Liver (tissue), 9 donors: ENCODE data around the gene LRRC27. TPM values are rescaled to one million over a fixed set of nuclear protein-coding genes. Genes with fewer than 3 reads are reported as not detected.

Source experiments
- DNase-seq: peaks from one replicate; pipeline ENCODE4 v3.0.0-alpha.2; 2017; ENCODE audit warnings: low spot score
- H3K27ac ChIP-seq, 2 donors: one replicate each; pipeline ENCODE4 v1.7.0; 2013; ENCODE audit warnings: inconsistent platforms in 2 of 2, low read length in 2 of 2, control low read depth in 1 of 2, low read depth in 1 of 2, mild to moderate bottlenecking in 1 of 2
- H3K27me3 ChIP-seq, 4 donors: one replicate each; pipeline versions ENCODE4 v1.6.1 to v1.7.0; 2013; ENCODE audit warnings: low read length in 3 of 4, inconsistent platforms in 1 of 4, mild to moderate bottlenecking in 1 of 4, moderate library complexity in 1 of 4; ENCODE audit not compliant: control insufficient read depth in 4 of 4, insufficient read depth in 4 of 4
- H3K36me3 ChIP-seq, 4 donors: one replicate each; pipeline versions ENCODE4 v1.6.1 to v1.7.0; 2013; ENCODE audit warnings: low read length in 3 of 4, mild to moderate bottlenecking in 3 of 4, low read depth in 1 of 4, moderate library complexity in 1 of 4; ENCODE audit not compliant: control insufficient read depth in 4 of 4, insufficient read depth in 3 of 4
- H3K4me1 ChIP-seq, 4 donors: one replicate each; pipeline versions ENCODE4 v1.6.1 to v1.7.0; 2013; ENCODE audit warnings: low read length in 3 of 4, mild to moderate bottlenecking in 3 of 4, moderate library complexity in 1 of 4; ENCODE audit not compliant: control insufficient read depth in 4 of 4, insufficient read depth in 4 of 4
- H3K4me3 ChIP-seq, 3 donors: one replicate each; pipeline versions ENCODE4 v1.6.1 to v1.7.0; 2013; ENCODE audit warnings: low read length in 3 of 3, control low read depth in 1 of 3, low read depth in 1 of 3, mild to moderate bottlenecking in 1 of 3
- H3K9ac ChIP-seq, 2 donors: one replicate each; pipeline ENCODE4 v1.7.0; 2013; ENCODE audit warnings: low read length in 2 of 2, mild to moderate bottlenecking in 2 of 2, moderate library complexity in 2 of 2, control low read depth in 1 of 2, low read depth in 1 of 2
- H3K9me3 ChIP-seq, 4 donors: one replicate each; pipeline versions ENCODE4 v1.6.1 to v1.7.0; 2013; ENCODE audit warnings: low read length in 3 of 4; ENCODE audit not compliant: control insufficient read depth in 4 of 4
- ATF3 ChIP-seq: IDR thresholded peaks from 2 replicates; pipeline ENCODE4 v1.6.1; 2016; ENCODE audit warnings: antibody characterized with exemption
- CTCF ChIP-seq: fragments of 150-350 bp; IDR thresholded peaks from 2 replicates; pipeline ENCODE4 v1.5.1; 2017; ENCODE audit warnings: improper control_type of control experiment, low read depth, low read length; ENCODE audit not compliant: missing input control
- EGR1 ChIP-seq, 2 donors: IDR thresholded peaks; 2 replicates each; pipeline ENCODE4 v1.6.1; 2016 to 2018; ENCODE audit warnings: antibody characterized with exemption in 2 of 2, low read depth in 2 of 2
- FOXA1 ChIP-seq: IDR thresholded peaks from 2 replicates; pipeline ENCODE4 v1.6.1; 2016; ENCODE audit warnings: antibody characterized with exemption
- FOXA2 ChIP-seq: IDR thresholded peaks from 2 replicates; pipeline ENCODE4 v1.6.1; 2016; ENCODE audit warnings: antibody characterized with exemption
- GABPA ChIP-seq, 2 donors: IDR thresholded peaks in 1 of 2; conservative IDR thresholded peaks in 1 of 2; 2 replicates each; pipeline ENCODE4 v1.6.1; 2016; ENCODE audit warnings: antibody characterized with exemption in 2 of 2, mild to moderate bottlenecking in 1 of 2, moderate library complexity in 1 of 2
- HNF4A ChIP-seq, 2 donors: conservative IDR thresholded peaks; 2 replicates each; pipeline ENCODE4 v1.6.1; 2016; ENCODE audit warnings: antibody characterized with exemption in 2 of 2, mild to moderate bottlenecking in 2 of 2
- HNF4G ChIP-seq: IDR thresholded peaks from 2 replicates; pipeline ENCODE4 v1.6.1; 2016; ENCODE audit warnings: antibody characterized with exemption
- JUND ChIP-seq, 2 donors: IDR thresholded peaks; 2 replicates each; pipeline ENCODE4 v1.6.1; 2016; ENCODE audit warnings: antibody characterized with exemption in 2 of 2
- NR2F2 ChIP-seq: IDR thresholded peaks from 2 replicates; pipeline ENCODE4 v1.6.1; 2016; ENCODE audit warnings: antibody characterized with exemption
- RAD21 ChIP-seq, 2 donors: IDR thresholded peaks; 2 replicates each; pipeline ENCODE4 v1.6.1; 2016; ENCODE audit warnings: antibody characterized with exemption in 2 of 2, mild to moderate bottlenecking in 2 of 2
- RXRA ChIP-seq, 2 donors: IDR thresholded peaks; 2 replicates each; pipeline ENCODE4 v1.6.1; 2017 to 2018; ENCODE audit warnings: antibody characterized with exemption in 2 of 2, mild to moderate bottlenecking in 1 of 2
- SP1 ChIP-seq: IDR thresholded peaks from 2 replicates; pipeline ENCODE4 v1.6.1; 2018; ENCODE audit warnings: antibody characterized with exemption, mild to moderate bottlenecking
- TAF1 ChIP-seq: conservative IDR thresholded peaks from 2 replicates; pipeline ENCODE4 v1.6.1; 2016; ENCODE audit warnings: antibody characterized with exemption, mild to moderate bottlenecking
- YY1 ChIP-seq: IDR thresholded peaks from 2 replicates; pipeline ENCODE4 v1.6.1; 2016; ENCODE audit warnings: antibody characterized with exemption, mild to moderate bottlenecking
- WGBS: extraction: QIAGEN DNeasy Blood & Tissue Kit; methylation state at CpG from one replicate; pipeline ENCODE4 v1.1.7; 2013; 5-methylcytosine and 5-hydroxymethylcytosine counted together
- polyA plus RNA-seq, 2 donors: library from polyadenylated mRNA; stranded (reverse) in 1 of 2; unstranded in 1 of 2; fragments of 200-250 nt in 1 of 2; fragments of >200 nt in 1 of 2; fragmentation: Nextera tagmentation in 1 of 2; extraction: Ambion mirVana in 1 of 2; gene quantifications; one replicate each; pipeline versions ENCODE4 v1.2.1 to v1.2.3, GENCODE V29; 2013 to 2015
- total RNA-seq, 2 donors: library from RNA; depleted of rRNA; stranded (reverse); fragments of >200 nt; gene quantifications; one replicate each; pipeline ENCODE4 v1.2.3, GENCODE V29; 2014
- TF ChIP-seq, protein P1 (sequence below): IDR thresholded peaks from 2 replicates; pipeline ENCODE4 v1.6.1; 2016; ENCODE audit warnings: antibody characterized with exemption
- TF ChIP-seq, protein P2 (sequence below): IDR thresholded peaks from 2 replicates; pipeline ENCODE4 v1.6.1; 2016; ENCODE audit warnings: antibody characterized with exemption, mild to moderate bottlenecking
- donor health status: healthy.
- donor health status: healthy.
- donor health status: healthy.
- donor health status: healthy.
- donor health status: healthy.

The LRRC27 gene
- total and polyA plus RNA-seq, 4 donors = 1.8 to 2.8 (median 2.6) TPM

- H3K4me3 ChIP-seq = no peak overlapping the region
- no peaks in the 10 kb centered on the region for H3K9me3 ChIP-seq
- WGBS = 87% methylated on average over 4 of the region's 4 CpGs
- no peak overlapping the region for H3K9ac ChIP-seq
- no peak overlapping the region for H3K27ac ChIP-seq
- peaks cover 2 to 12% (median 7%) of the 10 kb centered on the region in 4 donors for H3K4me1 ChIP-seq
- H3K27me3 ChIP-seq = no peaks in the 10 kb centered on the region
- DNase-seq = no peak
- H3K36me3 ChIP-seq = no peaks in the 10 kb centered on the region
- TF ChIP-seq, protein P1, sequence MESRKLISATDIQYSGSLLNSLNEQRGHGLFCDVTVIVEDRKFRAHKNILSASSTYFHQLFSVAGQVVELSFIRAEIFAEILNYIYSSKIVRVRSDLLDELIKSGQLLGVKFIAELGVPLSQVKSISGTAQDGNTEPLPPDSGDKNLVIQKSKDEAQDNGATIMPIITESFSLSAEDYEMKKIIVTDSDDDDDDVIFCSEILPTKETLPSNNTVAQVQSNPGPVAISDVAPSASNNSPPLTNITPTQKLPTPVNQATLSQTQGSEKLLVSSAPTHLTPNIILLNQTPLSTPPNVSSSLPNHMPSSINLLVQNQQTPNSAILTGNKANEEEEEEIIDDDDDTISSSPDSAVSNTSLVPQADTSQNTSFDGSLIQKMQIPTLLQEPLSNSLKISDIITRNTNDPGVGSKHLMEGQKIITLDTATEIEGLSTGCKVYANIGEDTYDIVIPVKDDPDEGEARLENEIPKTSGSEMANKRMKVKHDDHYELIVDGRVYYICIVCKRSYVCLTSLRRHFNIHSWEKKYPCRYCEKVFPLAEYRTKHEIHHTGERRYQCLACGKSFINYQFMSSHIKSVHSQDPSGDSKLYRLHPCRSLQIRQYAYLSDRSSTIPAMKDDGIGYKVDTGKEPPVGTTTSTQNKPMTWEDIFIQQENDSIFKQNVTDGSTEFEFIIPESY = no peak
- TF ChIP-seq NR2F2 (no peak), FOXA2 (no peak), JUND (IDR thresholded peaks at IDR 0.05) (no peak), RXRA (IDR thresholded peaks at IDR 0.05) (no peak), ATF3 (no peak), HNF4G (no peak), CTCF (no peak), TAF1 (no peak), SP1 (no peak), GABPA (IDR thresholded peaks at IDR 0.05 in 1 of 2, conservative IDR thresholded peaks at IDR 0.05 in 1 of 2) (no peak)
- TF ChIP-seq, protein P2, sequence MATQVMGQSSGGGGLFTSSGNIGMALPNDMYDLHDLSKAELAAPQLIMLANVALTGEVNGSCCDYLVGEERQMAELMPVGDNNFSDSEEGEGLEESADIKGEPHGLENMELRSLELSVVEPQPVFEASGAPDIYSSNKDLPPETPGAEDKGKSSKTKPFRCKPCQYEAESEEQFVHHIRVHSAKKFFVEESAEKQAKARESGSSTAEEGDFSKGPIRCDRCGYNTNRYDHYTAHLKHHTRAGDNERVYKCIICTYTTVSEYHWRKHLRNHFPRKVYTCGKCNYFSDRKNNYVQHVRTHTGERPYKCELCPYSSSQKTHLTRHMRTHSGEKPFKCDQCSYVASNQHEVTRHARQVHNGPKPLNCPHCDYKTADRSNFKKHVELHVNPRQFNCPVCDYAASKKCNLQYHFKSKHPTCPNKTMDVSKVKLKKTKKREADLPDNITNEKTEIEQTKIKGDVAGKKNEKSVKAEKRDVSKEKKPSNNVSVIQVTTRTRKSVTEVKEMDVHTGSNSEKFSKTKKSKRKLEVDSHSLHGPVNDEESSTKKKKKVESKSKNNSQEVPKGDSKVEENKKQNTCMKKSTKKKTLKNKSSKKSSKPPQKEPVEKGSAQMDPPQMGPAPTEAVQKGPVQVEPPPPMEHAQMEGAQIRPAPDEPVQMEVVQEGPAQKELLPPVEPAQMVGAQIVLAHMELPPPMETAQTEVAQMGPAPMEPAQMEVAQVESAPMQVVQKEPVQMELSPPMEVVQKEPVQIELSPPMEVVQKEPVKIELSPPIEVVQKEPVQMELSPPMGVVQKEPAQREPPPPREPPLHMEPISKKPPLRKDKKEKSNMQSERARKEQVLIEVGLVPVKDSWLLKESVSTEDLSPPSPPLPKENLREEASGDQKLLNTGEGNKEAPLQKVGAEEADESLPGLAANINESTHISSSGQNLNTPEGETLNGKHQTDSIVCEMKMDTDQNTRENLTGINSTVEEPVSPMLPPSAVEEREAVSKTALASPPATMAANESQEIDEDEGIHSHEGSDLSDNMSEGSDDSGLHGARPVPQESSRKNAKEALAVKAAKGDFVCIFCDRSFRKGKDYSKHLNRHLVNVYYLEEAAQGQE = no peak
Observed at GRCh38 chr10:132326925-132327324, 5.1 kb upstream of the LRRC27 start.

DNA sequence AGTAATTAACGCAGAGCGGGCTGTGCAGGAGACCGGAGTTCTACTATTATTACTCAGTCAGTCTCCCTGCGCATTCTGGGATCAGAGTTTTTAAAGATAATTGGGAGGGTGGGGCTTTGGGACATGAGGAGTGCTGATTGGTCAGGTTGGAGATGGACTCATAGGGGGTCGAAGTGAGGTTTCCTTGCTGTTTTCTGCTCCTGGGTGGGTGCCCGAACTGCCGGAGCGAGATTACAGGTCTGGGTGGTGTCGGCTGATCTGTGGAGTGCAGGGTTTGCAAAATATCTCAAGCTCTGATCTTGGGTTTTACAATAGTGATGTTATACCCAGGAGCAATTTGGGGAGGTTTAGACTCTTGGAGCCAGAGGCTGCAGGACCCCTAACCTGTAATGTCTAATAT lies 3.9 kb upstream of the LRRC27 start:
- Histone ChIP-seq H3K4me3 (no peak overlapping the region), H3K27me3 (no peaks in the 10 kb centered on the region), H3K4me1 (peaks cover 7 to 19% (median 12%) of the 10 kb centered on the region in 4 donors), H3K27ac (no peak overlapping the region), H3K9ac (no peak overlapping the region), H3K36me3 (no peaks in the 10 kb centered on the region), H3K9me3 (no peaks in the 10 kb centered on the region)
- WGBS = 95% methylated on average over 9 of the region's 9 CpGs
- no peak for DNase-seq
- TF ChIP-seq JUND (IDR thresholded peaks at IDR 0.05) = no peak
- TF ChIP-seq FOXA1 = no peak
- no peak for TF ChIP-seq NR2F2
- TF ChIP-seq, protein P1 = no peak
- no peak for TF ChIP-seq RAD21 (IDR thresholded peaks at IDR 0.05)
- TF ChIP-seq RXRA (IDR thresholded peaks at IDR 0.05) = no peak
- no peak for TF ChIP-seq FOXA2
- no peak for TF ChIP-seq SP1
- no peak for TF ChIP-seq EGR1 (IDR thresholded peaks at IDR 0.05; ENCODE audit: low read depth in 2 of 2)
- no peak for TF ChIP-seq YY1
- no peak for TF ChIP-seq ATF3
- no peak for TF ChIP-seq TAF1
- TF ChIP-seq HNF4A (conservative IDR thresholded peaks at IDR 0.05) = no peak
- TF ChIP-seq, protein P2 = no peak
